ENCODE data around the gene EMC10.
"Not testable (repeated sequence)": the region's sequence is repeated elsewhere in the genome, so short reads cannot be mapped to it uniquely, and the experiment has no call there.

EMC10 gene

DNA sequence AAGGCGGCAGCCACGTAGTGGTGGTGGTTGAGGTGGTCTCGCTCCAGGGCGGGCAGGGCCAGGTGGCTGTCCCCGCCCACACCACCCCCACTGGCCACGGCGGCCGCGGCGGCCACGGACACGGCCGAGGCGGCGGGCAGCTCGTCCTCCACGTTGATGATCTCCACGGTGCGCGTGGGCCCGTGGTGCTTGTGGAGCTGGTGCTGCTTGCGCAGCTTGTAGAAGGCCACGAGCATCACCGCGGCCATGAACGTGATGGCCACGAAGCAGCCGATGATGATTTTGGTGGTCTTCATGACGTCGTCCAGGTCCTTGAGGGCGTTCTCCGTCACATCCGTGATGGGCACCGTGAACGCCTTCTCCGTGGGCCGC is 41.4 kb downstream of the EMC10 start:
- no peak for DNase-seq

DNA sequence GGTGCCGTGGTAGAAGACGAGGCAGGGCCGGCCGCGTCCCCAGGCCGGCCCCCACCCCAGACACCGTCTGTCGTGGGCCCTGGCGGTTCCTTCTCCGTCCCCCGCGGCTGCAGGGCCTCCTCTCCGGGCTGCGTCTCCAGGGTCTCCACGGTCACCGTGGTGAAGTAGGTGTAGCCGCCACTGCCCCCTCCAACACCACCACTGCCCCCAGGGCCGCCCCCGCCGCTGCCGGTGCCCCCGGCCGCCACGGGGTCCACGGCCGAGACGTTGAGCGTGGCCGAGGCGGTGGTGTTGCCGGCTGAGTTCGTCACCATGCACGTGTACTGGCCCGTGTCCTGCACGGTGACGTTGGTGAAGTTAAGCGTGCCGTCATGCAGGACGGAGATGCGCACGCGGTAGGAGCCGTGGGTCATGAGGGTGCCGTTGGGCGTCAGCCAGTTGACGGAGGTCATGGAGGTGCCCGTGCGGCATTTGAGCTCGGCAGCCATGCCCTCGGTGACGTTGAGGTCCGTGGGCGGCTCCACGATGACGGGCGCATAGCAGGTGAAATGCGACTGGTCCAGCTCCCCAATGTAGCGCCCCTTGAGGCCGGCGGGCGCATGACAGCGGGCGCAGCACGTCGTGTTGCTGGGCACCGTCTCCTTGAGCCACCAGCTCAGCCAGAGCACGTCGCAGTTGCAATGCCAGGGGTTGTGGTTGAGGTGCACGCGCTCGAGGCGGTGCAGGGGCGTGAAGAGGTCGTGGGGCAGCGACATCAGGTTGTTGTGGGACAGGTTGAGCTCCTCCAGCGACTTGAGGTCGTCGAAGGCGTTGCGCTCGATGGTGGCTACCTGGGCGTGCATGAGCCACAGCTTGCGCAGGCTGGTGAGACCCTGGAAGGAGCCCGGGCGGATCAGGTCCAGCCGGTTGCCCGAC is 42.0 kb downstream of the EMC10 start:
- DNase-seq, result no peak

DNA sequence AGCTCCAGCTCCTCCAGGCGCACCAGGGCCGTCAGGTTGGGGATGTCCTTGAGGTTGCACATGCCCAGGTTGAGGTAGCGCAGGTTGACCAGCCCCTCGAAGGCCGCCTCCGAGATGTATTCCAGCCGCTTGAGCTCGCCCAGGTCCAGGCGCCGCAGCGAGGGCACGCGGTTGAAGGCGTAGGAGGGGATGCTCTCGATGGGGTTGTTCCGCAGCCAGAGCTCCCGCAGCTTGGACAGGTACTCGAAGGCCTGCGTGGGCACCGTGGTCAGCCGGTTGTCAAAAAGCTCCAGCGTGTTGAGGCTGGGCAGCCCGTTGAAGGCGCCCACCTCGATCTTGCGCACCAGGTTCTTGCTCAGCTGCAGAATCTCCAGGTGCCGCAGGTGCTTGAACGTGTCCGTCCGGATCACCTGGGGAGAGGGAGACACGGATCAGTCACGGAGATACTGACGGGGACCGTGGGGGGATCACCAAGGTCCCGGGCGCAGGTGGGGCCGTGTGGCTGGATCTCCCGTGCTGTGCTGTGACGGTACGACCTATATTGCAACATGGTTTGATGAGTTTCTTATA is 42.8 kb downstream of the EMC10 start:
- no peak for DNase-seq

DNA sequence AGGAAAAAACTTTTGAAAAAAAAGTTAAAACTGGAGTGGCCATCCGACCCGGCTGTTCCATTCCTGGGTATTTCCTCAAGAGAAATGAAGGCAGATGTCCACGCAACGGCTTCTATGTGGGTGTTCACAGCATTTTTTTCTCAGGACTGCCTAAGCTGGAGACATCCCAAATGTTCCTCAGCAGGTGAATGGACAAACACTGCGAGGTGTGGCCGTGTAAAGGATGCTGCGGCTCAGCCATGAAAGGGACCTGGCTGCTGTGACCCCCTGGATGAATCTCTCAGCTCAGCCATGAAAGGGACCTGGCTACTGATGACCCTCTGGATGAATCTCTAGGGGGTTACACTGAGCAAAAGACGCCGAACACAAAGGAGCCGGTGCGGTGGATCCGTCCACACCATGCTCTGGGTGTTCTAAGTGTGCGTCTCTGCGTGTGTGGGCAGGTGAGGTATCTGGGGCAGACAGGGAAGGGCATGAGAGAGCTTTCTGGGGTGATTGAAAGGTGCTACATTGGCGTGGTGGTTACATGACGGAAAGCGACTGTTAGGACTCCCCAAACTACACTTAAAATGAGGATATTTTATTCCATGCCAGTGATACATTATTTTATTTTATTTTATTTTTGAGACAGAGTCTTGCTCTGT is 44.6 kb downstream of the EMC10 start:
- DNase-seq, result no peak

DNA sequence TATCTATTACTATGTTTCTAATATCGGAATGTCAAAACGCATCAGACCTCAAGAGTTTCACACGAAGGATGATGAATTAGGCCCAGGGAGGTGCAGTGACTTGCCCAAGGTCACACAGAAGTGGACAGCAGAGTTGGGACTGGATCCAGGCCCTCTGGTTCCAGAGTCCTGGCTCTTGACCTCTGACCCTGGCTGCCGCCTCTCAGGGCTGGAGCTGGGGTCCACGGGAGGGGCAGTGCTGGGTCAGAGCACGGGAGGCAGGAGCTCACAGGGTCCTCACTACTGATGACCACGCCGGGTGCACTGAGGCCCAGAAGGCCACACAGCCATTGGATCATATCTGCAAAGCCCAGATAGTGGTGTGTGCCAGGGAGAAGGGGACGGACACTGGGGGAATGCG is 46.6 kb downstream of the EMC10 start:
- no peak for DNase-seq

DNA sequence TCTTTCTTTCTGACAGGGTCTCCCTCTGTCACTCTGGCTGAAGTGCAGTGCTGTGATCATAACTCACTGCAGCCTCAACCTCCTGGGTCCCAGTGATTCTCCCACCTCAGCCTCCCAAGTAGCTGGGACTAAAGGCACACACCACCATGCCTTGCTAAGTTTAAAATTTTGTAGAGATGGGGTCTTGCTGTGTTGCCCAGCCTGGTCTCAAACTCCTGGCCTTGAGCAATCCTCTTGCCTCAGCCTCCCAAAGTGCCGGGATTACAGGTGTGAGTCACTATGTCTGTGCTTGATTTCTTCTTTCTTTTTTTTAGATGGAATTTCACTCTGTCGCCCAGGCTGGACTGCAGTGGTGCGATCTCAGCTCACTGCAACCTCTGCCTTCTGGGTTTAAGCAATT is 51.7 kb downstream of the EMC10 start:
- DNase-seq, result not testable (repeated sequence)

DNA sequence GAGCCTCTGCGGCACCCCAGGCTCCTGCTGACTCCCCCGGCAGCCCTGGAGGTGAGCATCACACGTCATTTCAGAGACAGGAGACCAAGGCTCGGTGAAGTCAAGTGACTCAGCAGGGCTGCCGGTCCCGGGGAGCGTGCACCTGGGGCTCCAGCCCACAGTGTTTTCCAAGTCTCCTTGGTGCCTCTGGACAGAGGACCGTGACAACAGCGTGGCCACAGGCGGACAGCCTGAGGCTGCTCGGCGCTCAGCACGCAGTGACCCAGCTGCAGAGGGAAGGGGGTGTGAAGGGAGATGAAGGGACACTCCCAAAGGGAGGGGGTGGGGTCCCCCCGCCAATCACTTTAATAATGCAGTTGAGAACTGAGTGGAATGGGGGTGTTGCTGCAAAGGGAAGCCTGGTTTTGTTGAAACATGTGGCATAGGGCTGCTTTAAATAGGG is 54.9 kb downstream of the EMC10 start:
- DNase-seq, result no peak

DNA sequence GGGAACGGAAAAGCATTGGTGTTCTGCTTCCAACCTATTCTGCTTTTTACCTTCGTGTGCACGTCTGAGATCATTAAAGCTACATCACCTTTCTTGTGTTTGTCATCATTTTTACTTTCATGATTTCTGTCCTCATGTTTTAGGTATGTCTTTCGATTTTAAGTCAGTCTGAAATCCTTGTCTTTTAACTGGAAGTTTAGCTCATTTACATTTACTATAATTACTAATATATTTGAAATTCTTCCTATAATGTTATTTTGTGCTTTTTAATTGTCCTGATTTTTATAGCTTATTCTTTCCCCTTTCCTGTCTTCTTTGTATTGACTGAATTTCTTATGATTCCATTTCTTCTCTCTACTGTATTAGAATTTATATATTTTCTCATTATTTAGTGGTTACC is 56.6 kb downstream of the EMC10 start:
- no peak for DNase-seq

DNA sequence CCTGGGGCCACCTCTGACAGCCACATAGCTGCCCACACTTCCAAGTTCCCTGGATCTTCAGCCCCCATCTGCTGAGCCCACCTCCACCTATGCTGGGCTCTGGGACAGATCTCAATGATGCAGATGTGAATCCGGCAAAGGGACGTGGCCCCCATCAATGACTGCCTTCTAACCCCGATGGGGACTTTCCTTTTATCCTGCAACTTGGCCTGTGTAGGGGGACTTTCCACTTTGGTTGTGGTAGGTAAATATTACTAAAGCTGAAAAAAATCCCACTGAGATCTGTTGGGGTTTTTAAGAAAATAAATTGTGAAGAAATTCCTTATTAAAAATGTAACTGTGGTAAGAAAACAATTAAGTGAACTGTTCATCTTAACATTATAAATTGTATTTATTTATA is 58.2 kb downstream of the EMC10 start:
- no peak for DNase-seq

DNA sequence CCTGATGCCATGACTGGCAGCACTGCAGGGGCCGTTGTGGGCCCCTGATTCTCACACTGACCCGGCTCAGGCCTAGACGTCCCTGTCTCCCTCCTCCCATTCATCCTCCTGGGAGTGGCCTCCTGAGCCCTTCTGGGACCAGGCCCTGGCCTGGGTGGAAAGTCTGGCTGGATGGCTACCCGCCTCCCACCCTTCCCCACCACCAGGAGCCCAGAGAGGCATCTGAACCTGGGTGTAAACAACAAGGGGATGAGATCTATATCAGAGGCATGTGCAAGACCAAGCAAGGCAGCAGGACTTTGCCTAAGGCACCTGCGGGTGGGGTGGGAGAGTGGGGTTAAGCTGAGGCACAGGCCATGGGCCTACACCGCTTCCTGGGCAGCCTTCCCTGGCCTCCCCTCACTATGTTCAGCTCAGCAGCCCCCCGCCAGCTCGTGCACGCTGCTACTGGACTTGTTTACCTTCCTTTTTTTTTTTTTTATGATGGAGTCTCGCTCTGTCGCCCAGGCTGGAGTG is 59.4 kb downstream of the EMC10 start:
- DNase-seq, result no peak

DNA sequence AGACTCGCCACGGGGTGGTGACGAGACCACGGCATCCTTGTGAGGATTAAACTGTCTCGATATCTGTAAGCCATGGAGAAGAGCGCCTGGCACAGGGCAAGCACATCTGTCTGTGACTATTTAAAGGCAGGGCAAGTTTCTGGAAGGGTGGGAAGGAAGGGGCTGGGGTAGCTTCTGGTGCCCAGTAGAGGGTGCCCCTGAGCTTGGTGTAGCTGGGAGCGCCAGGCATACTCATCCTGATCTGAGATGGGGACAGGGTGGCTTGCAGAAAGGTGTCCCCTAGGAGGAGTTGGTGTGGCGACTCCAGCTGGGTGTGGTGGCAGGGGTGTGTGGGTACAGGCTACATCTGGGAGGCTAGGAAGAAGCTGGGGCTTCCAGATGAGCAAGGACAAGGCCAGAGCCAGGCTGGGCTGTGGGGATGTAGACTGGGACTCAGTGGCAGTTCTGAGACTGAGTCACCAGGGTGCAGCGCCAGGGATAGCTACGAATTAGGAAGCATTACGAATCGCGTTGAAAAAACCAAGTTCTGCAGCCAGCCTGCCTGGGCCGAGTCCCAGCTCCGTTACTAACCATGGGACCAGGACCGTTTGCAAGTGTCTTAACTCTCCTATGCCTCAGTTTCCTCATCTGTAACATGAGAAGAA is 60.5 kb downstream of the EMC10 start:
- DNase-seq, result no peak

DNA sequence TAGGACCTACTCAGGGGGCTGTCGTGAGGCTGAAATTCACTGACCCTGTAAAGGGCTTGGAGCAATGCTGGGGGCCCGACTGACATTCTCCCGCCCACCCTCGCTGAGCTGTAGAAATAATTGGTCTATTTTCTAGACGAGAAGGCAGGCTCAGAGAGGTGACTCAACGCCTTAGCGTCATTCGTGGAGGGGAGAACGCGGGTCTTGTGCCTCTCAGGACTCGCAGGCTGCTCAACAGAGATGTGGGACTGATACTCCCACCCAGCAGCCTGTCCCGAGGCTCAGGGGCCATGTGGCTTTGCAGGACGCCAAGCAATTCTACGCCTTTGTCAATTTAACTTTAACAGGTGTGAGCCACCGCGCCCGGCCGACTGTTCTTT is 61.0 kb downstream of the EMC10 start:
- no peak for DNase-seq

DNA sequence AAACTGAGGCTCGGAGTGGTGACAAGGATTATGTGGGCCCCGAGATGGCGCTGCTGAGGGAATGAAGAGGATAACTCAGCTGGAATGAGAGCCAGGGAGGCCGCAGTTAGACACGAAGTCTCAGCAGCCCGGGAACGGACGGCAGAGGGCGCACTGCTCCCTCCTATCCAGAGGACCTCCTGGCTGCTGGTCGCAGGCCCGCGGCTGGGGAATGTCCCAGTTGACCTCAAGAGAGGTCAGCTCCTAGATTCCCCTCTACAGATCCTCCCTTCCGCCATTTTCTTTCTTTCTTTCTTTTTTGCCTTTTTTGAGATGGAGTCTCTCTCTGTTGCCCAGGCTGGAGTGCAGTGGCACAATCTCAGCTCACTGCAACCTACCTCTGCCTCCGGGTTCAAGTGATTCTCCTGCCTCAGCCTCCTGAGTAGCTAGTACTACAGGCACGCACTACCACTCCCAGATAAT is 61.5 kb downstream of the EMC10 start:
- peak; percentile 86 for DNase-seq

Measured in kidney glomerular epithelial cell (primary cell).